HuH-7.5 (cell line): Measurements from ENCODE around the gene LRRC10B.

Source experiments
- DNase-seq: peaks from one replicate; pipeline ENCODE4 v3.0.0; 2011; ENCODE audit warnings: low spot score

Gene LRRC10B

DNA sequence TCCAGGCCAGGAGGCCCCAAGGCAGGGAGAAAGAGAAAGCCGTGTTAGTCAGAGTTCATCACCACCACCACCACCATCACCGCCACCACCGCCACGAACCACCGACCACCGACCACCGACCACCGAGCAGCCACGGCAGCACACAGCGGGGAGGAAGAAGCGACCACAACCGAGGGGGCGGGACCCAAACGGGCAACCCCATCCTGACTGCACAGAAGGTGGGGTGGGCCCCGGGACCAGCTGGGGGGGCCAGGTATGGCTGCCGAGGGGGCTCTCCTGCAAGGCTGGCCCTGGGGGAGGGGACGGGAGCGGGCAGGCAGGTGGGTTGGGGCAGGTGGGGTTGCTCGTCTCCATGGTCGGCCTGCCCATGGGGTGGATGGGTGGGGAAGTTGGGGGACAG, 38.1 kb downstream of the LRRC10B start:
- DNase-seq = no peak

DNA sequence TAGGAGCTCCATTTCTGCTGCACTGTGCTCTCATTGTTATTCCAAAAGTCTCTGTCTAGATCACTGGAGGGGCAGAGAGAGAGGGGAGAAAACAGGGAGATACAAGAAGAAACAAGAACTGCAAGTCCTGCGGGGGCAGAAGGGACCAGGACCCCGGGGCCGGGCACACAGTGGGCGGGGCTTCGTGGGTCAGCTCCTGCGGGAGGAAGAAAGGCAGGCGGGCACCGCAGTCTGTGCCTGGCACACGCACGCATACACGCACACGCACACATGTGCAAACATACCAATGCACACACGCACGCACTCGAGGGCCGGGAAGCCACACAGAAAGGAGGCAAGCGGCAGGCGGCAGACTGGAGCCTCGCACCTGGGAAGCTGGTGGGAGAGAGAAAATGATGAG, 38.7 kb downstream of the LRRC10B start:
- no peak for DNase-seq

DNA sequence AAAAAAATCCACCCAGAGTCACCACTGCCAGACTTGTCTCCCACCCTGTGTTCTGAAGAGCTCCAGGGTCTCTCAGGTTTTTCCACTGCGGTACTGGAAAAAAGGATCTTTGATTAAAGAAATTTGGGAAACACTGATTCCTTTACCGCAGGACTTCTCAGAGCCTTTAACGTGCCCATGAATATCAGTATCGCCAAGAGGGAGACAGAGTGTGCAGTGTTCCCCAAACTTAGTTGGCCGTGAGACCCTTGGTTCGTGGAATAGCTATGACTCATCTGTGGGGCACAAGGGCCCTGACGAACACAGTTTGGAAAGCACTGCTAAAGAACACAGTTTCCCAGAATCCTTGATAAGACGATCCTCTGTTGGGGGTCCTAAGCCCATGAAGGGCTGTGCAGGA, 40.6 kb downstream of the LRRC10B start:
- DNase-seq = no peak

DNA sequence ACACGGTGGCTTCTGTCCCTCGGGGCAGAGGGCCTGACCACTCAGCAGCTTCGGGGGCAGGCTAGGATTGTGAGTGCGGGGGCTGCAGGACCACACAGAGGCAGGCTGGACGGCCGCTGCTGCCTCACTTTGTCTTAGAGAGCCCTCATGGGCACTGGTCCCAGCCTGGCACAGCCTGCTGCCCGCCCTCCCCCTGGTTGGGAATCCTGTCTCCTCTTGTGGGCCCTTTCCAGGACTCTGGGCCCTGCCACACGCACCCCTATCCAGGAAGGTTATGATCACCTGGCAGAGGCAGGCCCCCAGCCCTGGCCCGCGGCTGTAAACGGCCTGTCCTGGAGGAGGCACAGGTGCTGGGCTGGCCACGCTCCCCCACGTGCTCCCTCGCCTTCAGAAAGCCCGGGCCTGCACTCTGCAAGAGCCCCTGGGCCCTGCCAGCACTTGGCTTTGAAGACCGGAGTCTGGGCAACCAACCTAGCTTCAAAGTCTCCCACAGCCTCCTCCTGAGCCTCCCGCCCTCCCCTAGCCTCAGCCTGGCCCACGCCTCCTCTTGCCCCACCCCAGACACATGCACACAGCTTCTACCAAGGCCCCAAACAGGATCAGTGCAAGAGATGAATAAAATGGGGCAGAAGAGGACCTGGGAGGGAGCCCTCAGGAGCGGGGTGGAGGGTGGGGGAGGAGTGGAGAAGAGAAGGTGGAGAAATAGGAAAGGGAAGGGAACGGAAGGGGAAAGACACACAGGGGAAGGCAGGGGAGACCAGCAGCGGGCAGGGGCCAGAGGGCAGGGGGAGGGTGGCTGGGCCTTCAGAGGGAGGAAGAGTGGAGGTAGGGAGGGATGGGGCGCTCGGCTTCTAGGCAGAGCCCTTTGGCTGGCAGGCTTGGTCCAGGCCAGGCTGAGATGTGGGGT, 41.4 kb downstream of the LRRC10B start:
- DNase-seq = no peak

DNA sequence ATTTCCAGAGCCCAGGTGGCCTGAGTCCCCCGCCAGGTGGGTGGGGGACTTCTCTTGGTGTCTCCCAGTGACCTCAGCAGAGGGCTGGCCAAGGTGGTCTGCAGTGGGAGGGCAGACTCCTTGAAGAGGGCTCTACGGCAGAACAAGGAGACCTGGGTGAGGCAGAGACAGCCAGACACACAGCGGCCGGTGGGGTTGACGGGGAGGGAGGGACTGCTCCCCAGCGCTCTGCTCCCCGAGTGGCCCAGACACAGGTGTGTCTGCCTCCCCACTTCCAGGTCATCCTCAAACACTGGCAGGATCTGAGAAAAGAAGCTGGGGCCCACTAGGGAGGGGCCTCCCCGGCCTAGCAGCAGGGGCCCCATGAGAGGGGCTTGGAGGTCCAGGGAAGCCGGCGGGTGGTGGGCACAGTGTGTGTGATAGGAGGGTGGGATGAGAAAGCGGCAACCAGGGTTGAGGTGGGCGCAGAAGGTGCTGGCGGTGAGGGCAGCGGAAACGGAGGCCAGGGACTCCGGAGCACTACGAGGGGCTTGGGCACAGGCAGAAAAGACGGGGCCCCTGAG, 42.2 kb downstream of the LRRC10B start:
- DNase-seq = no peak

DNA sequence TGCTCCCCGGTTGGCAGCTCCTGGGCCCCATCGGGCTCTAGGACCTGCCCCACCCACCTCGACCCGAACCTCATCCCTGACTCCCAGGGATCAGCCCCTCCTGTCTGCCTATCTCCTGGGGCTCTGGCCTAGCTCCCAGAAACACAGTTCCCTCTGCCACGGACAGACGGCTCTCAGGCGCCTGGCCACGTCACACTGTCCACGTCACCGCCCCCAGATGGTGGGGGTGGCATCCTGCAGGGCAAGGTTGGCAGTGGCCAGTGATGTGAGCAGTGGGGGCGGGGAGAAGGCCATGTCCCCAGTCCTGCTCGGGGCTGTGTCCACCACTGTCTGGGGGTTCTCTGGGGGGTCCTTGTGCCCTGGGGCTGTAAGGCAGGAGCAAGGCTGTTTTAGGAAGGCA, 43.1 kb downstream of the LRRC10B start:
- DNase-seq = no peak

DNA sequence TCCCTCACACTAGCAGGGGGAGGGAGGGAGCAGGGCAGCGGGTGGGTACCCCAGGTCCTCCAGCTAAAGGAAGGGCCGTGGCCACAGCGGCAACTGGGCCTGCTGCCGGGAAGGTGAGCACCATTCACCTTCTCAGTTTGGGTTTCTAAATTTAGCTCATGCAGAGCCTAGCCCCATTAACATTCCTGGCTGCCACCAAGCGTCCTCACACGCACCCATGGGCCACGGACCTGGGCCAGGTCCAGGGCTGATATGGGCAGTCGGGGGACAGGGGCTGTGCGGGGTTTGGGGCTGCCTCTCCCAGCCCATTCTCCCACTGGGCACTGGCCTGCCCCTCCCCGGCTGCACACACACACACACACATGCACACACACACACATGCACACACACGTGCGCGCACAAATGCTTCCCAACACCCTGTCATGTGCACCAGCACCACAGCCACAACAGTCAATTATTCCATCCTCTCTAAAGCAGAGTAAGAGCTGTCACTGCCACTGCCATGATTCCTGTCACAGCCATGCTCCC, 43.6 kb downstream of the LRRC10B start:
- DNase-seq = no peak

DNA sequence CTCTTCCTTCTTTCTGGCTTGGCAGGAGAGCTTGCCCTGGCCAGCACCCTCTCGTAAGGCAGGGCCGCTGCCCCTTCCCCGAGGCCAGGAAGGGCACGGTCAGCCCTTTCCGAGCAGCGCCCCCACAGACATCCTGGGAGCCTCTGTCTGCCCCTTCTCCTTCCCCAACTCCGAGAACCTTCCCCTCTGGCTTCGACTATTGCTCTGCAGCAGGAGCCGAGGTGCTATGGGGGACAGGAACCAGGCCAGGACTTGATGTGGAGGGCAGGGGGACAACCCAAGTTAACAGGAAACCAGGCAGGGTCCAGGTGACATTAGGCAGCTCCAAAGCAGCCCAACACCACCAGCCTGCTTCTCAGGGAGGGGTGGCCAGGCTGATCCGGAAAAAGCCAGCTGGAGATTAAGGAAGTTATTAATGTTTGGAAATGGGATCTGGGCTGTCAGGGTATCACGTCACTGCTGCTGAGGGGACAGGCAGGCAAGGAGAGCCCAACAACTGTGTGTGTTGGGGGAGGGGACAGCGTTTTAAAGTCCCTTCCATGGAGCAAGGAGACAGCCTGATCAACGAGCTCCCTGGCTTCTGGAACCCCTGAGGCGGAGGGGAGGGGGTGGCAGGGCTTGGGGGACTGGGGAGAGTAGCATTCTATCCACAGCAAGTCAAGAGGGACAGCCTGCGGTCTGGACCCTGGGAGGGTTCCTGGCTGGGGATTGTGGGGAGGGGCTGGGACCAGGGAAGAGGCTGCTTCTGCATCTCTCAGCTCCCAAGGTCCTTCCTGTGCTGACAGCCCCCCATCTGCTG, 45.0 kb downstream of the LRRC10B start:
- no peak for DNase-seq

DNA sequence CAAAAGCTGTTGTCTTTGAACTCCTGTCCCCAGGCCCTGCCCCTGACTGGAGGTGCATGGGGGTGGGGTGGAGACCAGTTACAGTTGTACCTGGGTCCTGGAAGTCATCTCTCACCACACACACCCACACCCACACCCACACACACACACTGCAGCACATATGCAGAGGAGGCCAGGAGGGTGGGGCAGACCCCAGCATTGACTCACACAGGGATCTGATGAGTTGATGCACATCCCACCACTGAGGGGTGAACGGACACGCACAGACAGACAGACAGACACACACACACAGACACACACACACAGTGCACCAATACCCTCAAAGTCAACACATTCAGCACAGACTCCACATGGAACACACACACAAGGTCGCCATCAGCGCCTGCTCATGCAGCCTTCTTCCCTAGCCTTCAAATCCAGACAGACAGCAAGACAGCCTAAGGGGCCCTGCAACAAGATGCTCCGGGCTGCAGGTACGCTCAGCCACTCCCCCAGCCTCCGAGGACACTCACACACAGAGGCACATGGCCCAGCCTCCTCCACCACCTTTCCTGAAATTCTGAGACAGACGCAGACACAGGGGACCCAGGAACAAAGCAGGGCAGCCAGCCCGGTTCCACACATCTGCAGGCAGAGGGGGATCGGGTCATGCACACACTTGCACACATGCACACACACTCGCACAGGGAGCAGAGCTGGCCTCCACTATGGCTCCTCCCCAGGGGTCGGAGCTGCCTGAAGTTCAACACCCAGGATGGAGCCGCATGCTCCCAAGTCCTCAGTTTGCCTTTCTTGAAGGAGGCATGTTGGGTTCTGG, 45.8 kb downstream of the LRRC10B start:
- no peak for DNase-seq

DNA sequence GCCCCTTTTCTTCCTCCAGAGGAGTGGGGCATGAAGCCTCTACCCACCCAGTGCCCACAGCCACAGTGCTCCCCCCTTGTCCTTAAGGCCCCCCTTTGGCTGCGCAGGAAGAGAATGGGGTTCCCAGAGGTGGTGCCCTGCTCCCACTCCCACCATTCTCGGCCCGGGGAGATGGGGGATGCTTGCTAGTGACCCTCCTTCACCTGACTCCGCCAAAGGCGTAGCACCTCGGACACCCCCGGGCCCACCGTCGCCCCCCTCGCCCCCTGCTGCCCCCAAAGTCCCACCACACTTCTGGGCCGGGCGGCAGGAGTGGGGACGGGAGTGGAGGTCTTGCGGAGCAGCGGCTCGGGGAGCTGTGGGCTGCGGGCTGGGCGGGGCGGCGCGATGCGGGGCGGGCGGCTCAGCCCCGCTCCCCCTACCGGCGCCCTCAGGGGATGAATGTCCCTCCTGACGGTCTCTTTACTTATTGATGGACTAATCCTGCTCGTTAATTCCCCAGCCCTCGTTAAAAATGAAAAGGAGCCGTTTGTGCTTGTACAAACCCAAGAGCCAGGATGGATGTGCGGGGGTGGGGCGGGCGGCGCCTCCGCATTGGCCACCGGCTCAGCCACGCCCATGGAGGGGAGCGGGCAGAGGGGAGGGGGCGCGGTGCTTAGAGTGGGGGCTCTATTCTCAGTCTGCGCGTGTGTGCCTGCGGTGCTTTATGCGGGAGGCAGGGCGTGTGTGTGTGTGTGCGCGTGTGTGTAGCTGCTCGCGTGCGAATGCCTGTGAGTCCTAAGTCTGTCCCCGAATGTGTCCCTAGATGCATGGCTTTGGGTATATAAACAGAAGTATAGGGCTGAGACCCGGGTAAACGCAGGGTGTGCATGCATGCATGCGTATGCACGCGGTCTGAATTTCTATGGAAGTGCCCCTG, 46.8 kb downstream of the LRRC10B start:
- DNase-seq = no peak

DNA sequence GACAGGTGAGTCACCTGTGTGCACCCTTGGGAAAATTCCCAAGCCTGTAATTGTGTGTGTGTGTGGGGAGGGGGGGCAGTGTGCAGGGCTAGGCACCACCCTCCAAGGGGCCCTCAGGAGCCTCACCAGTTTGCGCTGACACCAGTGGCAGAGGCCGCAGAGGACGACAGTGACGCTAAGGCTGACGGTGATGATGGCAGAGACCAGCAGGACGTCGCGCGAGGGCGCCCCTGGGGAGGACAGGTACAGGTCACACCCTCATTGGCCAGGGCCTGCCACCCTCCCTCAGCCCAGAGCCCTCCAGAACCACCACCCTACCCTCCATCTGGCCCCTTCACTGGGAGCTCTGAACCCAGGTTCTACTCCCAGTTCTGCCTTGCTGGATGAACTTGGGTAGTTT, 47.4 kb downstream of the LRRC10B start:
- DNase-seq = no peak

DNA sequence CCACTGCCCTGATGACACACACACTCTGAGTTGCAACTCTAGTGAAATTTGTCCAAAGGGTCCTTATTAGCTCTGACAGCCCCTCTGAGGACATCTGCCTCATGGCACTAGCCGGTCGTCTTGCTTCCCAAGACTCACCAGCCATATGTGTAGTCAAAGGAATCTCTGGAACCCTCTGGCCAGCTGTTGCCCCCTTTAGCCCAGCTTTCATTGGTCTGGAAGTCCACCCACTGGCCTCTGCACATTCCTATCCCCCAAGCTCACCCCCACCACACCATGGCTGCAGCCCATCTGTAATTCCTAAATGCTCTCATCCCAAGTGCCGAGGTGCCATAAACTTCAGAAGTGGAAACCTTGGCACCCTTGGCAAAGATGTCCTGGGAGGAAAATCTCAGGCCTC, 48.1 kb downstream of the LRRC10B start:
- no peak for DNase-seq
